ELF-1 (cell line): ENCODE results near the gene GRHL1.
A peak's percentile ranks its signal among the peaks of the same experiment; 100 is the strongest.

Source experiments
- DNase-seq: peaks from one replicate; pipeline ENCODE4 v3.0.0-alpha.2; 2016; ENCODE audit warnings: low read depth, low spot score

The GRHL1 gene

GRCh38 chr2:10041711-10042110, 90.2 kb downstream of the GRHL1 start:
- no peak for DNase-seq

DNA sequence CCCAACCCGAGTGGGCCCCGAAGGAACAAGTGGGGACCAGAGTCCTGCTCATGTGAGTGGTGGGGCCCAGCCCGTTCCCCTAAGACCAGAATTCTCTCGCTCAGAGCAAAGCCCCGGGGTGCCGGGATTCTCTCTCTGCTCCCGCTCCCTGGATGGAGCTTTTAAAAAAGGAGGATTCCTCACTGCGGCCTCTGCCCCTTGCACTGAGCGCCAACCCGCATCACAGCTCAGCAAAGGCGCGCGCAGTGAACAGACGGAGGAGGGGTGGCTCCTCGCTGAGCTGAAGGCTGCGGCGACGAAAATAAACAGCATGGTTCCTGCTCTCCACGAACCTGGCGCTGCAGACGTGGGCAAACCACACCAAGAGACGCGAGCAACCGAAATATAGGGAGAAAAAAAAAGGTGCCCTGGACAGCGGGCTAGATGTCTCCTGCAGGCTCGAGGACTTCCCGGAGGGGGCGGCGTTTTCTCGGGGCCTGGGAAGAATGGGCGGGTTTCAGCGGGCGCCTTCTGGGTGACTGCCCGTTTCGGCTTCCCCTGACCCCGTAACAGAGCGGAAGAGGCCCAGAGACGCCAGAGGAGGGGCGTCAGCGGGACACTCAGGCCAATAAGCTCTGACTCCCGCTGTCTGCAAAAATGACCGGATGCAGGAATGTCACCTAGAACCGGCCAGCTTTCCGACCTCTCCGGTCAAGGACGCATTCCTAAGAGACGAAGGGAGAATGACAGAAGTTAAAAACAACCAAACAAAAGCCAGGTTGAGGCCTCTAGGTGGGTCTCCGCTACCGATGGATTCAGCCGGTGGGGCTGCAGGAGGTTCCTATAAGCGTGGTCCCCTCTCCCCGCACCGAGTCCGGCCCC, 91.0 kb downstream of the GRHL1 start:
- DNase-seq: peak; percentile 89

DNA sequence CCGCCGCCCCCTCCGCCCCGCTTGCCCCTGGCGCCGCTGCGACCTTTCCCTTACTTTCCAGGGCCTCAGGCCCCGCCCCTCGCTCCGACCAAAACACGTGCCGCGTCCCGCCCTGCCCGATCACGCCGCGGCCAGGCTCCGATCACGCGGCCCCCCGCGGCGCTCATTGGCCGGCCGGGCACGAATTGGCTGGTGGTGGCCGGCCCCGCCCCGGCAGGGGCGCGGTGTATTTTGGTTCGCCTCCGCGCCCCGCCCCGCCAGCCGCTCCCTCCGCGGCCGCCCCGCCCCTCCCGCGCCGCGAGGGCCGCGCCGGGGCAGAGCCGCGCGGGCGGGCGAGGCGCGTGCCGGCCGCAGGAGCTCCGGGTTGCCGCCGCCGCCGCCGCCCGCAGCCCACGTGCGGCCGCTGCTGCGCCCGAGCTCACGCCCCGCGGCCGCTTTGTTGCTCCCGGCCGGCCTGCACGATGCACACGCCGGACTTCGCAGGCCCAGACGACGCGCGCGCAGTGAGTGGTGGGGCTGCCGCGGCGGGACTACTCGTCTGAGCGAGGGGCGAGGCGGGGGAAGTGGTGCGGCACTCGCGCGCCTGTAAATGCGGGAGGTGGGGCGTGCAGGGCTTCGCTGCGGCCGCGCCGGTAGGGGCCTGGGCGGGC, 91.9 kb downstream of the GRHL1 start, which contains the start of gene KLF11:
Gene KLF11, plus strand, starts transcription at position 295 of the 650 bp plus-strand sequence. Its CDS starts 167 bp downstream, at position 462.
- DNase-seq: peak; percentile 95

- peak; percentile 94 for DNase-seq
Measured at GRCh38 chr2:10043906-10044601, 92.6 kb downstream of the GRHL1 start.

DNA sequence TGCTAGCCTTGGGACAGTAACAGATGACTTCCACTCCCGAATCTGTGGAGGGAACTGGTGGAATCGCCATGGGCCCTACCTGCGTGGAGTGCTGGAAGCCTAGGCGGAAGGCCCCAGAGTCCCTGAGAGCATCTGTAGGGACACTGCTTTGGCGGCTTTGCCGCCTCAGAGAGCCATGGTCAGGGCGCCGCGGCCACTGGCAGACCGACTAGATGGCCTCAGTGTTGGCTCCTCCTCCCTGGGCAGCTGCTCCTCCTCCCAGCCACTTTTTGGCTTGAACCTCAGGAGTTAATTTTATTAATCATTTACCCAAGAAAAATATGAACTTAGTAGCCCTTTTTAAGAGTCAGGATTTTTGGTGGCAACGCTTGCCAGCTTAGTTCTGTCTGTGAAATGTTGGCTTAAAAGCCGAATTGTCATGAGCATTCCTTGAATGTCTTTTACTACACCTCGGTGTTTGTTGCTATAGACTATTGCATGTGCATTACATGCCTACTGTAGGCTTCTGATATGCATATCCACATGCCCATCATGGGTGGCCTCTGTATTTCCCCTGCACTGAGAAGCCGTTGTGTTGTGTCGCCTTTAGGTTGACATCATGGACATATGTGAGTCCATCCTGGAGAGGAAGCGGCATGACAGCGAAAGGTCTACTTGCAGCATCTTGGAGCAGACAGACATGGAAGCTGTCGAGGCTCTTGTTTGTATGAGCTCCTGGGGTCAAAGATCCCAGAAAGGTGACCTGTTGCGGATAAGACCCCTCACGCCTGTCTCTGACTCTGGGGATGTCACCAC, 94.3 kb downstream of the GRHL1 start:
- DNase-seq: no peak

DNA sequence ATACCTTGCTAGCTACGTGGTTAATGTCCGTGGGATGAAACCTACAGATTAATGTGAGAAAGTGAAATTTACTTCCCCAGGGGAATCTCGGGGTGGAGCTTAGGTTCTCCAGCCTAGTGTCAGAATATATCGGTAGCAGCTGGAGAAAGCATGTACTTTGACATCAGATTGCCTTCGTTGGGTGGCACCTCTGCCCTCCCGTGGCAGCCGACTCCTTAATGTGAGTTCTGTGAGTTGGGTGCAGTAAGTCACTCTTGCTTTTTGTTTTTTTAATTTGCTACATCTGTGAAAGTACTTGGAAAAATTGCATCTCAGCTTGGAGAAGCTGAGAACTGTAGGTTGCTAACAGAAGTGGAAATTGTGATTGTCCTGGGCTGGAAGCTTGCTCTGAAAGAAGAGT, 95.4 kb downstream of the GRHL1 start:
- DNase-seq: no peak

- DNase-seq: no peak
Measured at GRCh38 chr2:10047616-10048500, 96.4 kb downstream of the GRHL1 start.

- no peak for DNase-seq
Measured at GRCh38 chr2:10048501-10049171, 97.1 kb downstream of the GRHL1 start.
